H9 (cell line): ENCODE results near the gene OSTF1. TPM values are rescaled to one million over a fixed set of nuclear protein-coding genes. Genes with fewer than 3 reads are reported as not detected.

ENCODE experiments used
- DNase-seq: peaks from one replicate; pipeline ENCODE4 v3.0.0-alpha.2; 2017
- H2AFZ ChIP-seq: one replicate; pipeline ENCODE4 v1.6.1; 2013; ENCODE audit warnings: mild to moderate bottlenecking, low read length, control low read depth, moderate library complexity
- H2AK5ac ChIP-seq: 2 replicates; pipeline ENCODE4 v1.6.1; 2013; ENCODE audit warnings: low read length, control low read depth, mixed read lengths; ENCODE audit not compliant: insufficient read length
- H2BK120ac ChIP-seq: one replicate; pipeline ENCODE4 v1.6.1; 2013; ENCODE audit warnings: low read depth, mild to moderate bottlenecking, low read length, control low read depth, inconsistent platforms; ENCODE audit not compliant: poor library complexity, severe bottlenecking
- H2BK12ac ChIP-seq: 2 replicates; pipeline ENCODE4 v1.6.1; 2013; ENCODE audit warnings: low read length, control low read depth, mixed read lengths, low read depth; ENCODE audit not compliant: insufficient read length
- H2BK15ac ChIP-seq: 2 replicates; pipeline ENCODE4 v1.6.1; 2013; ENCODE audit warnings: low read depth, low read length, control low read depth
- H2BK20ac ChIP-seq: one replicate; pipeline ENCODE4 v1.6.1; 2013; ENCODE audit warnings: low read depth, mild to moderate bottlenecking, low read length, control low read depth, inconsistent platforms; ENCODE audit not compliant: poor library complexity, severe bottlenecking
- H2BK5ac ChIP-seq: 2 replicates; pipeline ENCODE4 v1.6.1; 2013; ENCODE audit warnings: low read length, control low read depth, mixed read lengths; ENCODE audit not compliant: insufficient read length
- H3K14ac ChIP-seq: 2 replicates; pipeline ENCODE4 v1.6.1; 2013; ENCODE audit warnings: low read length, control low read depth; ENCODE audit not compliant: insufficient read depth
- H3K18ac ChIP-seq: 2 replicates; pipeline ENCODE4 v1.6.1; 2013; ENCODE audit warnings: low read depth, mild to moderate bottlenecking, mixed read lengths, low read length, control low read depth; ENCODE audit not compliant: insufficient read length
- H3K23ac ChIP-seq: 2 replicates; pipeline ENCODE4 v1.6.1; 2013; ENCODE audit warnings: low read length, control low read depth, mixed read lengths, low read depth; ENCODE audit not compliant: insufficient read length
- H3K23me2 ChIP-seq: 2 replicates; pipeline ENCODE4 v1.6.1; 2013; ENCODE audit warnings: low read depth, mild to moderate bottlenecking, mixed read lengths, low read length, control low read depth; ENCODE audit not compliant: insufficient read length, poor library complexity, severe bottlenecking
- H3K27ac ChIP-seq: 2 replicates; pipeline ENCODE4 v1.5.1; 2013; ENCODE audit warnings: low read length, control low read depth, mixed read lengths, low read depth; ENCODE audit not compliant: insufficient read length
- H3K27me3 ChIP-seq: 2 replicates; pipeline ENCODE4 v1.6.1; 2013; ENCODE audit warnings: low read length, control low read depth, inconsistent platforms; ENCODE audit not compliant: insufficient read depth
- H3K4ac ChIP-seq: 2 replicates; pipeline ENCODE4 v1.6.1; 2013; ENCODE audit warnings: low read depth, mild to moderate bottlenecking, control low read depth, inconsistent platforms, low read length, moderate library complexity
- H3K4me1 ChIP-seq: 2 replicates; pipeline ENCODE4 v1.6.1; 2013; ENCODE audit warnings: low read length, control low read depth, inconsistent platforms; ENCODE audit not compliant: insufficient read depth
- H3K4me2 ChIP-seq: 2 replicates; pipeline ENCODE4 v1.6.1; 2013; ENCODE audit warnings: low read length, control low read depth, mixed read lengths; ENCODE audit not compliant: insufficient read length, insufficient read depth
- H3K56ac ChIP-seq: 2 replicates; pipeline ENCODE4 v1.6.1; 2013; ENCODE audit warnings: low read depth, mild to moderate bottlenecking, mixed read lengths, low read length, control low read depth; ENCODE audit not compliant: insufficient read length
- H3K79me1 ChIP-seq: 2 replicates; pipeline ENCODE4 v1.6.1; 2013; ENCODE audit warnings: low read depth, mild to moderate bottlenecking, moderate library complexity, low read length, control low read depth, inconsistent platforms; ENCODE audit not compliant: insufficient read depth, poor library complexity, severe bottlenecking
- H3K79me2 ChIP-seq: 2 replicates; pipeline ENCODE4 v1.6.1; 2013; ENCODE audit warnings: low read length, control low read depth, inconsistent platforms; ENCODE audit not compliant: insufficient read depth
- H3K9ac ChIP-seq: 2 replicates; pipeline ENCODE4 v1.6.1; 2013; ENCODE audit warnings: low read length, control low read depth, mixed read lengths; ENCODE audit not compliant: insufficient read length; ENCODE audit errors: extremely low read depth
- H3K9me3 ChIP-seq: one replicate; pipeline ENCODE4 v1.6.1; 2013; ENCODE audit warnings: low read depth, low read length, inconsistent platforms; ENCODE audit not compliant: control insufficient read depth
- H3T11ph ChIP-seq: one replicate; pipeline ENCODE4 v1.6.1; 2013; ENCODE audit warnings: mild to moderate bottlenecking, low read length, control low read depth, inconsistent platforms
- H4K20me1 ChIP-seq: one replicate; pipeline ENCODE4 v1.6.1; 2013; ENCODE audit not compliant: control insufficient read depth, insufficient read length, insufficient read depth
- H4K5ac ChIP-seq: 2 replicates; pipeline ENCODE4 v1.6.1; 2013; ENCODE audit warnings: low read depth, mild to moderate bottlenecking, mixed read lengths, low read length, control low read depth; ENCODE audit not compliant: insufficient read length
- H4K8ac ChIP-seq: replicated peaks from 2 replicates; pipeline ENCODE4 v1.6.1; 2013; ENCODE audit warnings: low read length, control low read depth, mixed read lengths, low read depth; ENCODE audit not compliant: insufficient read length
- H4K91ac ChIP-seq: 2 replicates; pipeline ENCODE4 v1.6.1; 2013; ENCODE audit warnings: low read depth, mild to moderate bottlenecking, moderate library complexity, mixed read lengths, low read length, control low read depth; ENCODE audit not compliant: insufficient read length
- H3K27ac Mint-ChIP-seq, 3 experiments: 2 replicates in 2 of 3; 3 replicates in 1 of 3; pipeline ENCODE4 v1.8.0; 2020 to 2021; ENCODE audit warnings: mixed read lengths in 3 of 3, mild to moderate bottlenecking in 1 of 3, moderate library complexity in 1 of 3
- H3K27me3 Mint-ChIP-seq: 2 replicates; pipeline ENCODE4 v1.8.0; 2021; ENCODE audit warnings: low read depth, mild to moderate bottlenecking, moderate library complexity, mixed read lengths
- H3K36me3 Mint-ChIP-seq, 3 experiments: 2 replicates in 2 of 3; 3 replicates in 1 of 3; pipeline ENCODE4 v1.8.0; 2020 to 2021; ENCODE audit warnings: low read depth in 3 of 3, mixed read lengths in 3 of 3; ENCODE audit not compliant: insufficient read depth in 1 of 3
- H3K4me1 Mint-ChIP-seq, 2 experiments: 2 replicates each; pipeline ENCODE4 v1.8.0; 2020; ENCODE audit warnings: mixed read lengths in 2 of 2
- H3K4me3 Mint-ChIP-seq, 2 experiments: 2 replicates in 1 of 2; 3 replicates in 1 of 2; pipeline ENCODE4 v1.8.0; 2020 to 2021; ENCODE audit warnings: mild to moderate bottlenecking in 2 of 2, mixed read lengths in 2 of 2, moderate library complexity in 1 of 2
- H3K9me3 Mint-ChIP-seq, 2 experiments: 2 replicates in 1 of 2; 3 replicates in 1 of 2; pipeline ENCODE4 v1.8.0; 2020; ENCODE audit warnings: mild to moderate bottlenecking in 2 of 2, mixed read lengths in 2 of 2, moderate library complexity in 1 of 2
- CTCF ChIP-seq: fragments of 200-600 bp; sonication (generic); conservative IDR thresholded peaks from 3 replicates; pipeline ENCODE4 v1.8.0; 2021; ENCODE audit warnings: antibody characterized with exemption, mild to moderate bottlenecking
- WGBS: extraction: QIAGEN DNeasy Blood & Tissue Kit; methylation state at CpG from one replicate; pipeline ENCODE4 v1.1.7; 2013; ENCODE audit warnings: missing lambda C conversion rate, low lambda C conversion rate, mixed read lengths; ENCODE audit not compliant: insufficient read length; ENCODE audit errors: extremely low coverage; 5-methylcytosine and 5-hydroxymethylcytosine counted together
- total RNA-seq: library from RNA; stranded (reverse); gene quantifications from 2 replicates; pipeline ENCODE4 v1.2.1, GENCODE V29; 2021

OSTF1 gene
- total RNA-seq, 1 experiment from 2014 or later = 16.1 TPM

GRCh38 chr9:75156858-75157257 is 68.5 kb downstream of the OSTF1 start:
- H3K79me2 ChIP-seq = no peaks in the 10 kb centered on the region
- WGBS = no CpG with 5 or more reads among the region's 1 CpG

More at GRCh38 chr9:75156858-75157257, 68.5 kb downstream of the OSTF1 start:
- Histone ChIP-seq H3K4me1 (no peaks in the 10 kb centered on the region), H2BK5ac (no peak overlapping the region), H2BK15ac (no peak overlapping the region), H3K14ac (no peak overlapping the region), H3K9me3 (no peaks in the 10 kb centered on the region), H3K23ac (no peak overlapping the region), H2BK12ac (no peak overlapping the region), H3K23me2 (no peaks in the 10 kb centered on the region), H4K8ac (no peak overlapping the region), H4K5ac (no peak overlapping the region), H2AK5ac (no peak overlapping the region), H3K27me3 (no peaks in the 10 kb centered on the region), H2BK120ac (no peak overlapping the region), H3K56ac (no peak overlapping the region), H3K9ac (no peak overlapping the region), H3K79me1 (no peaks in the 10 kb centered on the region), H2BK20ac (no peak overlapping the region), H3K27ac (no peak overlapping the region), H2AFZ (no peak overlapping the region), H3T11ph (no peak overlapping the region), H3K4ac (no peak overlapping the region), H3K4me2 (no peak overlapping the region), H4K20me1 (no peaks in the 10 kb centered on the region), H3K18ac (no peak overlapping the region), H4K91ac (no peak overlapping the region)
- Mint-ChIP-seq H3K4me1 (no peaks in the 10 kb centered on the region), H3K36me3 (no peaks in the 10 kb centered on the region), H3K27me3 (no peaks in the 10 kb centered on the region), H3K9me3 (no peaks in the 10 kb centered on the region), H3K27ac (no peak overlapping the region), H3K4me3 (no peak overlapping the region)
- no peak for TF ChIP-seq CTCF
- no peak for DNase-seq
